A673 (cell line): ENCODE data around the gene MALT1. TPM values are rescaled to one million over a fixed set of nuclear protein-coding genes. Genes with fewer than 3 reads are reported as not detected.
"Not testable (repeated sequence)": the region's sequence is repeated elsewhere in the genome, so short reads cannot be mapped to it uniquely, and the experiment has no call there.

Experiments
- BruUV-seq: library from RNA; stranded (reverse); fragments of 400-500 nt; replicated peaks from 2 replicates; lab custom pipeline; 2021; lab: Mats Ljungman, UMichigan
- CTCF ChIA-PET: fragments of 300-600 bp; sonication (Branson Sonifier 250); formaldehyde crosslinking; loops from one replicate; lab custom pipeline; 2022; ENCODE audit warnings: antibody characterized with exemption; lab: Charles Lee
- POLR2A ChIA-PET: fragments of 300-600 bp; sonication (Branson Sonifier 250); formaldehyde crosslinking; loops from one replicate; lab custom pipeline; 2022; ENCODE audit warnings: antibody characterized with exemption; ENCODE audit not compliant: low non-redundant PET; lab: Charles Lee
- DNase-seq: peaks from one replicate; pipeline ENCODE4 v3.0.0-alpha.2; 2015; ENCODE audit warnings: low spot score
- H3K27ac ChIP-seq: fragments of 200-600 bp; sonication (generic); 2 replicates; pipeline ENCODE4 v1.5.1; 2016; ENCODE audit warnings: mixed run types, low read depth, mild to moderate bottlenecking, mixed read lengths, antibody characterized with exemption, low read length; ENCODE audit not compliant: poor library complexity, severe bottlenecking
- H3K27me3 ChIP-seq: fragments of 200-600 bp; sonication (generic); replicated peaks from 2 replicates; pipeline ENCODE4 v1.6.1; 2017; ENCODE audit warnings: mixed run types, low read depth, mild to moderate bottlenecking, mixed read lengths, antibody characterized with exemption, low read length; ENCODE audit not compliant: insufficient read depth, poor library complexity
- H3K36me3 ChIP-seq: fragments of 200-600 bp; sonication (generic); 2 replicates; pipeline ENCODE4 v1.6.1; 2016; ENCODE audit warnings: mixed run types, mild to moderate bottlenecking, mixed read lengths, antibody characterized with exemption, low read length; ENCODE audit not compliant: insufficient read depth, poor library complexity, severe bottlenecking
- H3K4me1 ChIP-seq: fragments of 200-600 bp; sonication (generic); 2 replicates; pipeline ENCODE4 v1.6.1; 2017; ENCODE audit warnings: mixed run types, mild to moderate bottlenecking, mixed read lengths, antibody characterized with exemption, low read length; ENCODE audit not compliant: insufficient read depth, poor library complexity, severe bottlenecking
- H3K4me3 ChIP-seq: fragments of 200-600 bp; sonication (generic); 2 replicates; pipeline ENCODE4 v1.5.1; 2016; ENCODE audit warnings: low read depth, mixed run types, mild to moderate bottlenecking, mixed read lengths, low read length; ENCODE audit not compliant: poor library complexity, severe bottlenecking
- H3K9me3 ChIP-seq: fragments of 200-600 bp; sonication (generic); 2 replicates; pipeline ENCODE4 v1.6.1; 2016; ENCODE audit warnings: mixed run types, low read depth, mild to moderate bottlenecking, mixed read lengths, antibody characterized with exemption, low read length; ENCODE audit not compliant: poor library complexity, severe bottlenecking
- EZH2 ChIP-seq: fragments of 200-600 bp; sonication (generic); IDR thresholded peaks from 2 replicates; pipeline ENCODE4 v1.6.1; 2017; ENCODE audit warnings: borderline replicate concordance, low read depth, mild to moderate bottlenecking, mixed read lengths, antibody characterized with exemption, low read length; ENCODE audit not compliant: poor library complexity, severe bottlenecking
- intact Hi-C: fragments of 100-400 bp; cut with micrococcal nuclease; formaldehyde crosslinking; loops from one replicate; pipeline ENCODE4 v1.10.0; 2022; ENCODE audit not compliant: unreplicated experiment
- total RNA-seq: library from RNA; stranded (reverse); gene quantifications from 2 replicates; pipeline ENCODE4 v1.2.3, GENCODE V29; 2021
- TF ChIP-seq, protein P1 (sequence below): fragments of 300-800, 200-600 bp; sonication (generic); conservative IDR thresholded peaks from 2 replicates; pipeline ENCODE4 v1.5.1; 2017; ENCODE audit warnings: low read depth, mild to moderate bottlenecking, antibody characterized with exemption, low read length, moderate library complexity, mixed read lengths

MALT1 gene
- total RNA-seq, 1 experiment from 2014 or later: 23.0 TPM

DNA sequence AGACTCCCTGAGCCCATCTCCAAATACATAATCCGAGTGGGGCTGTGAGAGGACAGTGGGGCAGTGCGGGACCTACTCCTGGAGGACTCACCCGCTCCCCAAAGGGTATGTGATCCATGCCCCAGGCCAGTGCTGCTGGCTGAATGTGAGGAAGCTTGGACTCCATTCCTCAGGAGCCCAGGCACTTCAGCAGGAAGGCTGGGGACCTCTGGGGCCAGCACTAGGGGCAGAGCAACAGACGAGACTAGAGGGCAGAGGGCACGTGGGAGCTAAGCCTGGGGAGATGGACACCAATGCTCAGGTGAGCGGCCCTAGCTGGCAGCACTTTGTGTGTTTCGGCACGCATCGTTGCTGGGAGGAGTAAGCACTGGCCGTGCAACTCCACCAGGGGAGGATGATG lies 84.9 kb downstream of the MALT1 start:
- BruUV-seq: no TSS peak
- H3K36me3 ChIP-seq: no peaks in the 10 kb centered on the region
- no peaks in the 10 kb centered on the region for H3K4me1 ChIP-seq
- no peak for TF ChIP-seq EZH2
- TF ChIP-seq, protein P1, sequence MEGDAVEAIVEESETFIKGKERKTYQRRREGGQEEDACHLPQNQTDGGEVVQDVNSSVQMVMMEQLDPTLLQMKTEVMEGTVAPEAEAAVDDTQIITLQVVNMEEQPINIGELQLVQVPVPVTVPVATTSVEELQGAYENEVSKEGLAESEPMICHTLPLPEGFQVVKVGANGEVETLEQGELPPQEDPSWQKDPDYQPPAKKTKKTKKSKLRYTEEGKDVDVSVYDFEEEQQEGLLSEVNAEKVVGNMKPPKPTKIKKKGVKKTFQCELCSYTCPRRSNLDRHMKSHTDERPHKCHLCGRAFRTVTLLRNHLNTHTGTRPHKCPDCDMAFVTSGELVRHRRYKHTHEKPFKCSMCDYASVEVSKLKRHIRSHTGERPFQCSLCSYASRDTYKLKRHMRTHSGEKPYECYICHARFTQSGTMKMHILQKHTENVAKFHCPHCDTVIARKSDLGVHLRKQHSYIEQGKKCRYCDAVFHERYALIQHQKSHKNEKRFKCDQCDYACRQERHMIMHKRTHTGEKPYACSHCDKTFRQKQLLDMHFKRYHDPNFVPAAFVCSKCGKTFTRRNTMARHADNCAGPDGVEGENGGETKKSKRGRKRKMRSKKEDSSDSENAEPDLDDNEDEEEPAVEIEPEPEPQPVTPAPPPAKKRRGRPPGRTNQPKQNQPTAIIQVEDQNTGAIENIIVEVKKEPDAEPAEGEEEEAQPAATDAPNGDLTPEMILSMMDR: no peak
- H3K9me3 ChIP-seq: no peaks in the 10 kb centered on the region
- ChIA-PET POLR2A (no interaction called here), CTCF (no interaction called here)
- no peak for DNase-seq
- no peaks in the 10 kb centered on the region for H3K27me3 ChIP-seq
- intact Hi-C loops: no loop called here
- H3K4me3 ChIP-seq: no peak overlapping the region
- H3K27ac ChIP-seq: no peak overlapping the region

DNA sequence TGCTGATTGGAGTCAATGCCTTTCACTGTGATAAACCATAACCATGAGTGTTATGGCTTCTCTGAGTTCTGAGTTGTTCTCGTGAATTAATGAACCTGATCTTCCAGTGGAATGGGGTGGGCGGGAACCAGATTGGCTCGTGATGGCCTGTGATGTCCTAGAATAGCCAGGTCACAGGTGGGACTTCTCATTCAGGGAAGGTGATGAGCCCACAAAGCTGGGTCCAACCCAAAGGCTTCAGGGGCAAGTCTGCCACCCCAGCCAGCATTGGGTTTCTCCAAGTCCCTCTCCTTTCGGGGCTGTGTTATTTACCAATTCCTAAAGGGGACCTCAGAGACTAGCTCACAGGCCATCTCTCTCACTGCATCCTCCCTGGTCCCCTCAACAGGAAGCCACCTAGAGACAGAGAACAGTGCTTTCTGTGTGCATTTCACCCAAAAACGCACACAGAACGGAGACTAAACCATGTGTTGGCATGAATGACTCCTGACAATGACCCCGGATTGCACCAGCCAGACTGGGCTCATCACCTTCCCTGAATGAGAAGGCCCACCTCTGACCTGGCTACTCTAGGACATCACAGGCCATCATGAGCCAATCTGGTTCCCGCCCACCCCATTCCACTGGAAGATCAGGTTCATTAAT lies 85.5 kb downstream of the MALT1 start:
- no peak for TF ChIP-seq EZH2
- TF ChIP-seq, protein P1: no peak
- ChIA-PET POLR2A (no interaction called here), CTCF (no interaction called here)
- Histone ChIP-seq H3K27me3 (no peaks in the 10 kb centered on the region), H3K36me3 (no peaks in the 10 kb centered on the region), H3K4me3 (no peak overlapping the region), H3K9me3 (no peaks in the 10 kb centered on the region), H3K27ac (no peak overlapping the region), H3K4me1 (no peaks in the 10 kb centered on the region)
- BruUV-seq: no TSS peak
- intact Hi-C loops: no loop called here
- no peak for DNase-seq

- H3K27me3 ChIP-seq, H3K27ac ChIP-seq, H3K4me1 ChIP-seq, BruUV-seq, CTCF ChIA-PET, POLR2A ChIA-PET, H3K4me3 ChIP-seq, H3K36me3 ChIP-seq, H3K9me3 ChIP-seq, DNase-seq, intact Hi-C loops: not testable (repeated sequence)
Observed at GRCh38 chr18:58757351-58757750, 86.1 kb downstream of the MALT1 start.

- no peak overlapping the region for H3K27ac ChIP-seq
- no TSS peak for BruUV-seq
- no peaks in the 10 kb centered on the region for H3K36me3 ChIP-seq
- no peak for DNase-seq
- no peak overlapping the region for H3K4me3 ChIP-seq
- intact Hi-C loops: no loop called here
- TF ChIP-seq, protein P1: no peak
- no peak for TF ChIP-seq EZH2
- H3K4me1 ChIP-seq: no peaks in the 10 kb centered on the region
- H3K9me3 ChIP-seq: no peaks in the 10 kb centered on the region
- ChIA-PET CTCF (interaction anchor here (0.8 kb wide), 1 partner anchor 10 kb away, joined by 3 read pairs; no protein-coding TSS in a partner anchor), POLR2A (no interaction called here)
- no peaks in the 10 kb centered on the region for H3K27me3 ChIP-seq
Observed at GRCh38 chr18:58758046-58758445, 86.8 kb downstream of the MALT1 start.
